Central memory CD4-positive, alpha-beta T cell (primary cell): ENCODE measurements around the gene KCND2.
"Not testable (repeated sequence)": the region's sequence is repeated elsewhere in the genome, so short reads cannot be mapped to it uniquely, and the experiment has no call there.

ENCODE experiments used
- DNase-seq: peaks from one replicate; pipeline ENCODE4 v3.0.0; 2022

Gene KCND2

GRCh38 chr7:120502825-120503224 is 229.8 kb downstream of the KCND2 start:
- no peak for DNase-seq

GRCh38 chr7:120504386-120504785 is 231.4 kb downstream of the KCND2 start:
- DNase-seq = no peak

DNA sequence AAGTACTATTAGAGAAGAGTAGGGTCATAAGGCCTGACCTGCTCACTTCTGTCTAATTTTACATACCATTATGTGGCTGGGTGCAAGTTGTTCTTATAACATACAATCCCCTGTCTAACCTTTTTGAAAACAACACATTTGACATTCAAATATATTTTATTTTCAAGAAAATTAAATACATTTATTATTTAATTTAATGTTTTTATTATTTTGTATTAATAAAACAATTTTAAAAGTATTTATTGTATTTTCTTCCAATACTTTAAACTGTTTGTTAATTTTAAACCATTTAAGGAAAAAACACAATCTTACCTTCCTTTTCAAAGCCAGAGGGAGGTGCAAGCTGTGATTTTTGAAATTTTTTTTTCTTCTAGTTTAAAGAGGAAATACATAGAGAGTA is 232.8 kb downstream of the KCND2 start:
- no peak for DNase-seq

DNA sequence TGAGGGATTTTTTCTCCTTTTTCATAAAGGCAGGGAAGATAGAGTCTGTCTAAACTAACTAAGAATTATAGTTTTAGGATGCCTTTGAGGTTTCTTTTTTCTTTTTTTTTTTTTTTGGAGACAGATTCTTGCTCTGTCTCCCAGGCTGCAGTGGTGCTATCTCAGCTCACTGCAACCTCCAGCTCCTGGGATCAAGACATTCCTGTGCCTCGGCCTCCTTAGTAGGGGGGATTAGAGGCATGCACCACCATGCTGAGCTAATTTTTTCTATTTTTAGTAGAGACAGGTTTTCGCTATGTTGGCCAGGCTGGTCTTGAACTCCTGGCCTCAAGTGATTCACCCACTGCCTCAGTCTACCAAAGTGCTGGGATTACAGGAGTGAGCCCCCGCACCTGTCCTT is 239.7 kb downstream of the KCND2 start:
- no peak for DNase-seq

GRCh38 chr7:120519224-120519623 is 246.2 kb downstream of the KCND2 start:
- no peak for DNase-seq

DNA sequence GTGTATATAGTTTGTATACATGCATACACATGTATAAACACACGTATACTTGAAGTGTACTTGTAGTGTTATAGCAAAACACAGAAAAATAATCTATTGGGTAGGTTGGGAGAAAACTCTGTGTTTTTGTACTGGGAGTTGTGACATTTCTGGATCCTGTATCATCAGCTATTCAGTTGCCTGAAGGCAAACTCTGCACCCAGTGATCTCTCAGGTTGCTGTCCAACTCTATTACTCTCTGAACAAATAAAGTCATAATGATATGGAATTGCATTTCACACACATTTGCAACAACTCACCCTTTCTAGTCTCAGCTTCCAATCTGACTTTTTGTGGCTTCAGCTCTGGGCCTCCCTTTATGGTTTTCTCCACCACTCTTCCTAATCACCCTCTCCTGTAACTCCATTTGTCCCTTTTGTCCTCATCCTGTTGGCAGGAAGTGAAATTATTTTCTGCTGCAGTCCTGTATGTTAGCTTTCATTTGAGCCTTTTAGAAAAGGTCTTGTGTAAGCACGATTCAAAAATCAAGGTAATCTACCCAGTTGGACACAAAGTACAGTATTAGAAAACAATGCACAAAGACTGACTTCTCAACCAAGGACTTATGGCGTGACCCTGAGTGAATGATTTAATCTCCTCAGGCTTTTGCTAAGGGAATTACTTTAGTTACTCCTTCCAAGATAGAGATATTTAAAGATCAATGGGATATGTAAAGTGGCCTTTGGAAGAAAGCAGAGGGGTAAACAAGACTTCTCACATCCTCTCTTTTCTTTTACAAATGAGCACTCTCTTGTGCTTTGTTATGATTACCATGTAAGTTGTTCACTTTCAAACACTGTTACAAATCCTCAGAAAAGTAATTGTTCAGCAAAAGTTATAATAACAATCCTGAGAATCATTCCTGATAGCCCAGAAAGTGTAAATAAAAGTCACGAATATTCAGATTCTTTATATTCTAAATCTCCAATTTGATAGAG is 249.1 kb downstream of the KCND2 start:
- DNase-seq = no peak

DNA sequence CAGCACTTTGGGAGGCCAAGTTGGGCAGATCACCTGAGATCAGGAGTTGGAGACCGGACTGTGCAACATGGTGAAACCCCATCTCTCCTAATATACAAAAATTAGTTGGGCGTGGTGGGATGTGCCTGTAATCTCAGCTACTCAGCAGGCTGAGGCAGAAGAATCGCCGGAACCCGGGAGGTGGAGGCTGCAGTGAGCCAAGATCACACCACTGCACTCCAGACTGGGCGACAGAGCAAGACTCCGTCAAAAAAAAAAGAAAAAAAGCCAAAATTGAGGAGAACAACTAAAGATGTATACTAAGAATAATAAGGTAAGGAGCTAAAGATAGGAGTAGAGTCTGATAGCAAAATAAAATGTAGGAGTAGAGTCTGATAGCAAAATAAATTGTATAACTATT is 251.0 kb downstream of the KCND2 start:
- no peak for DNase-seq

GRCh38 chr7:120526902-120527509 is 254.0 kb downstream of the KCND2 start:
- DNase-seq = no peak

DNA sequence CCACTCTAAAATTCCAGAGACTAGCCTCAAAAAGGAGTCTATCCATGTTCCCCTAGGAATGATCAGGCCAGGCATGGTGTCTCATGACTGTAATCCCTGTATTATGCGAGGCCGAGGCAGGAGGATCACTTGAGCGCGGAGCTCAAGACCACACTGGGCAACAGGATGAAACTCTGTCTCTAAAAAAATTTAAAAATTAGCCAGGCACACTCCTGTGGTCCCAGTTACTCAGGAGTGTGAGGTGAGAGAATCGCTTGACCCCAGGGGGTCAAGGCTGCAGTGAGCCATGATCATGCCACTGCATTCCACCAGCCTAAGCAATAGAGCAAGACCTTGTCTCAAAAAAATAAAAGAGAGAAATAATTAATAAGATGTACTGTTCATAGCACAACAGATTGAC is 256.8 kb downstream of the KCND2 start:
- no peak for DNase-seq

DNA sequence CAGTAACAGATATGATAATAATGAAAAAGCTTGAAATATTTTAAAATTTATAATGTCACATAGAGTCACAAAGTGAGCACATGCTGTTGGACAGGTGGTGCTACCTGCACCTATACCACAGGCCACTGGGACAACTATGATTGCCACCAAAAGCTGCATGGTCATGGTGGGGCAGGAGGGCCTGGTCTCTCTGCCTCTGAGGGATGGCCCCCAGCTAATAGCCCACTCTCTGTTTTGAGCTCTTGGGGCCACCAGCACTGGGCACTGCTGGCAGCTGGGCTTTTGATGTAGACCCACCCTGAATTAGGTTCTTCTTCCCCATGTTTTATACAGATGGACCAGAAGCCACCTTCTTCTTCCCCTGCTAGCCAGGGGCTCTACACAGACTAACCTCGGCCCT is 265.4 kb downstream of the KCND2 start:
- DNase-seq = no peak

DNA sequence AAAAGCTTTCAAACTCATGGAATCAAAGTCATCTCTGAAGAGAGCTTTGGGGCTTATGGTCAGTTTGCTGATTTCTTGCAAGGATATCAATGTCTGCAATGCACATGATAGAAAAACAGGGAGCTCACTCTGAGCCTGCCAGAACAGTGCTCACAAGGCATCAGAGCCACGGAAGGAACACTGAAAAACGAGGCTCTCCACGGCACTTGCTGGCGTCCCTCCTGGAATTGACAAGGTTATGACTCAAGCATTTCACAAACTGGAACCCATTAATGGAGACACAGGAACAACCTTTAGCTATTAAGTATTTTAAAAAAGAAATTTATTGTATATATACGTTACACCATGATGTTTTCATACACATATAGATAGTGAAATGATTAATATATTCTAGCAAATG is 266.3 kb downstream of the KCND2 start:
- no peak for DNase-seq

- no peak for DNase-seq
These were observed 274.6 kb downstream of the KCND2 start for GRCh38 chr7:120547605-120548004.

DNA sequence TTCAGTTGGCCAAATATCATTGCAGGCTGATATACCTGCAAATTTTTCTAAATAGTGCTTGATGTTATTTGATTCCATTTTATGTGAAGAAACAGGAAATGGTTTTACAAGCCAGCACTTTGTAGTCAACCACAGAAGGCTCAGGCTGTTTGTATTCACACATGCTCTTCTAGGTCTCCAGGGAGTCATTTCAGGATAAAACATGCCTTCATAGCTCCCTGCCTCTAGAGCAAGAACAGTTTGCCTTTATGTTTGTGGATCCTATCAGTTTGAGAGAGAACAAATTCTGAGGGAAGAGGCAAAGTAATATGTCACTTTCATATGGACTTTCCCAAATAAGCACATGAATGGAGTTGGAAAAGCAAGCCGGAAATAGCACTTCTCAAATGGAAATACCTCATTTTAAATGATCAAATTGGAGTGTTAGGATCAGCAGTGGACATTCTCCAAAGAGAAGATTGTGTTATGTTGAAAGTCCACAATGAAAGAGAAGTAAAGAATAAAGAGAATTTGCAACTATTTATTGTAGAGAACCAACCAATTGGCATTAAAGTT is 277.6 kb downstream of the KCND2 start:
- DNase-seq = no peak

- no peak for DNase-seq
These were observed 280.5 kb downstream of the KCND2 start for GRCh38 chr7:120553491-120553890.

GRCh38 chr7:120554960-120555571 is 282.1 kb downstream of the KCND2 start:
- no peak for DNase-seq

GRCh38 chr7:120564145-120564544 is 291.2 kb downstream of the KCND2 start:
- no peak for DNase-seq

GRCh38 chr7:120567204-120567603 is 294.2 kb downstream of the KCND2 start:
- DNase-seq = no peak

GRCh38 chr7:120578657-120579056 is 305.7 kb downstream of the KCND2 start:
- not testable (repeated sequence) for DNase-seq

GRCh38 chr7:120582916-120583315 is 309.9 kb downstream of the KCND2 start:
- no peak for DNase-seq

- DNase-seq = no peak
These were observed 311.1 kb downstream of the KCND2 start for GRCh38 chr7:120583899-120584586.

GRCh38 chr7:120586571-120586970 is 313.6 kb downstream of the KCND2 start:
- no peak for DNase-seq

- DNase-seq = no peak
These were observed 314.3 kb downstream of the KCND2 start for GRCh38 chr7:120587243-120587642.

DNA sequence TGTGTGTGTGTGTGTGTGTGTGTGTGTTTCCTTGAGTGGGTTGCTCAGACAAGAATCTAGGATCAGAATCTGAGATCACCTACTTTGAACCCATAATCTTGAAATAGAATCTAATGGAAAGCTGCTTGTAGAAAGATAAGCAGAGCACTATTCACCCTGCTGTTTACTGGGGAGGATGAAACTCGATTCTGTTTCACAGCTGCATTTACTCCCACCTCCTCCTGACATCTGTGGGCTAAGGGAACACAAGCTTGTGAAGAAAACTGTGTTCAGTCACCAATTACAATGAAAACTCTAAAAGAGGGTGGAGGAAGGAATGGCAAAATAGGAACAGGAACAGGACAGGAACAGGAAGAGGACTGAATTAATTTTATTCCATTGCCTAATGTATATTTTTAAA is 315.4 kb downstream of the KCND2 start:
- DNase-seq = no peak
